Measurements from ENCODE around the gene THYN1.

Gene THYN1

GRCh38 chr11:134253188-134253993, at the start of gene THYN1, which contains the start of gene ACAD8:
Gene THYN1 (minus strand): TSS chr11:134253352. CDS start chr11:134252882, 470 bp downstream.
Gene ACAD8 (plus strand): TSS chr11:134253568. CDS start chr11:134253601, 33 bp downstream.
- no peak for FAIRE-seq
- no peak for TF ChIP-seq CTCF (IDR thresholded peaks at IDR 0.05; ENCODE audit: insufficient read depth, missing control alignments)
- peak; percentile 81 for DNase-seq (ENCODE audit: insufficient read length, low spot score)

- DNase-seq (ENCODE audit: insufficient read length, low spot score), result no peak
- no peak for TF ChIP-seq CTCF (IDR thresholded peaks at IDR 0.05; ENCODE audit: insufficient read depth, missing control alignments)
- peak; percentile 11 for FAIRE-seq
Observed at GRCh38 chr11:134294664-134295063, 41.5 kb upstream of the THYN1 start.

GRCh38 chr11:134293119-134294113, 40.3 kb upstream of the THYN1 start:
- TF ChIP-seq CTCF (IDR thresholded peaks at IDR 0.05; ENCODE audit: insufficient read depth, missing control alignments), result no peak
- DNase-seq (ENCODE audit: insufficient read length, low spot score) (no peak), FAIRE-seq (no peak)

GRCh38 chr11:134292661-134293060, 39.5 kb upstream of the THYN1 start:
- DNase-seq (ENCODE audit: insufficient read length, low spot score) (no peak), FAIRE-seq (no peak)
- no peak for TF ChIP-seq CTCF (IDR thresholded peaks at IDR 0.05; ENCODE audit: insufficient read depth, missing control alignments)

GRCh38 chr11:134291196-134291595, 38.0 kb upstream of the THYN1 start:
- TF ChIP-seq CTCF (IDR thresholded peaks at IDR 0.05; ENCODE audit: insufficient read depth, missing control alignments), result no peak
- FAIRE-seq (no peak), DNase-seq (ENCODE audit: insufficient read length, low spot score) (no peak)

- no peak for DNase-seq (ENCODE audit: insufficient read length, low spot score)
- TF ChIP-seq CTCF (IDR thresholded peaks at IDR 0.05; ENCODE audit: insufficient read depth, missing control alignments), result no peak
- no peak for FAIRE-seq
Observed at GRCh38 chr11:134290646-134291045, 37.5 kb upstream of the THYN1 start.

All from D721Med (cell line).